Thoracic aorta (tissue), 2 donors: ENCODE data around the gene OTOS. TPM values are rescaled to one million over a fixed set of nuclear protein-coding genes. Genes with fewer than 3 reads are reported as not detected.

ENCODE experiments used
- ATAC-seq: fragments of 150-250 bp; one replicate; pipeline ENCODE4 v1.8.0; 2017; ENCODE audit warnings: low read depth; ENCODE audit not compliant: insufficient number of reproducible peaks, low FRiP score
- DNase-seq: peaks from one replicate; pipeline ENCODE4 v3.0.0-alpha.2; 2020; ENCODE audit warnings: low spot score
- H3K27ac ChIP-seq, 2 donors: fragments of 200-600 bp; sonication (generic); 1 replicate in 1 of 2; 2 replicates in 1 of 2; pipeline ENCODE4 v1.5.1; 2016; ENCODE audit warnings: mild to moderate bottlenecking in 2 of 2, moderate library complexity in 2 of 2
- H3K27me3 ChIP-seq: fragments of 200-600 bp; sonication (generic); replicated peaks from 2 replicates; pipeline ENCODE4 v1.6.0; 2016; ENCODE audit warnings: mild to moderate bottlenecking; ENCODE audit not compliant: insufficient read depth
- H3K36me3 ChIP-seq: fragments of 200-600 bp; sonication (generic); one replicate; pipeline ENCODE4 v1.5.1; 2016
- H3K4me1 ChIP-seq, 2 donors: fragments of 200-600 bp; sonication (generic); 1 replicate in 1 of 2; 2 replicates in 1 of 2; pipeline versions ENCODE4 v1.5.1 to v1.6.0; 2016; ENCODE audit warnings: low read depth in 2 of 2, mild to moderate bottlenecking in 1 of 2; ENCODE audit not compliant: control insufficient read depth in 1 of 2
- H3K4me3 ChIP-seq: fragments of 200-600 bp; sonication (generic); 2 replicates; pipeline ENCODE4 v1.5.1; 2016; ENCODE audit warnings: mild to moderate bottlenecking
- H3K9me3 ChIP-seq: fragments of 200-600 bp; sonication (generic); 2 replicates; pipeline ENCODE4 v1.5.1; 2016
- total RNA-seq, 2 donors: library from RNA; depleted of rRNA; stranded (reverse); fragments of >200 nt; gene quantifications; one replicate each; pipeline versions ENCODE4 v1.1.0 to v1.2.3, GENCODE V29; 2016
- TF ChIP-seq, protein P1 (sequence below): fragments of 200-600 bp; sonication (generic); IDR thresholded peaks from one replicate; pipeline ENCODE4 v1.5.1; 2019; ENCODE audit warnings: antibody characterized with exemption

The OTOS gene
- not detected for total RNA-seq

DNA sequence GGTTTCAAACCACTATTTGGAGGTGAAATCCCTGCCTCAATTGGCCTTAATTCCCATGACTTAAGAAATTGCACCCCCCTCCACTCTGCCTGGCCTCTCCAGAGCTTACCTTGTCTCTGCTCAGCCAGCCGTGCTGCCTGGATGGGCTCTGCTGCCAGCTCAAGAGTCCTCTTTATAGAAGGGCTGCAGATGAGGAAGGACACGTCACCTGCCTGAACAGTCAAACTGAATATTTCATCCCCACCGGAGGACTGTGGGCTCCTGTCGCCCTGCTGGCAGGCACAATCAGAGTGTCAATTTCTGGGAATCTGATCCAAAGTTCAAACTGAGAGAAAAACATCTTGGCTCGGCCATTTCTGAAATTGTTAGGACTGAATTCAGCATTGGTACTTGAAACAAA lies at the start of gene OTOS:
Gene OTOS, minus strand, starts transcription at position 148 of the 400 bp plus-strand sequence. CDS start 332 bp downstream, outside the sequence.
- no peak for ATAC-seq
- peaks cover 4 to 16% of the 10 kb centered on the region in 2 donors for H3K4me1 ChIP-seq
- TF ChIP-seq, protein P1, sequence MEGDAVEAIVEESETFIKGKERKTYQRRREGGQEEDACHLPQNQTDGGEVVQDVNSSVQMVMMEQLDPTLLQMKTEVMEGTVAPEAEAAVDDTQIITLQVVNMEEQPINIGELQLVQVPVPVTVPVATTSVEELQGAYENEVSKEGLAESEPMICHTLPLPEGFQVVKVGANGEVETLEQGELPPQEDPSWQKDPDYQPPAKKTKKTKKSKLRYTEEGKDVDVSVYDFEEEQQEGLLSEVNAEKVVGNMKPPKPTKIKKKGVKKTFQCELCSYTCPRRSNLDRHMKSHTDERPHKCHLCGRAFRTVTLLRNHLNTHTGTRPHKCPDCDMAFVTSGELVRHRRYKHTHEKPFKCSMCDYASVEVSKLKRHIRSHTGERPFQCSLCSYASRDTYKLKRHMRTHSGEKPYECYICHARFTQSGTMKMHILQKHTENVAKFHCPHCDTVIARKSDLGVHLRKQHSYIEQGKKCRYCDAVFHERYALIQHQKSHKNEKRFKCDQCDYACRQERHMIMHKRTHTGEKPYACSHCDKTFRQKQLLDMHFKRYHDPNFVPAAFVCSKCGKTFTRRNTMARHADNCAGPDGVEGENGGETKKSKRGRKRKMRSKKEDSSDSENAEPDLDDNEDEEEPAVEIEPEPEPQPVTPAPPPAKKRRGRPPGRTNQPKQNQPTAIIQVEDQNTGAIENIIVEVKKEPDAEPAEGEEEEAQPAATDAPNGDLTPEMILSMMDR = no peak
- no peak within 1 kb of the TSS for H3K4me3 ChIP-seq
- H3K9me3 ChIP-seq = no peaks in the 10 kb centered on the region
- H3K27ac ChIP-seq = no peak within 1 kb of the TSS
- no peaks in the 10 kb centered on the region for H3K36me3 ChIP-seq
- no peaks in the 10 kb centered on the region for H3K27me3 ChIP-seq
- DNase-seq = no peak

GRCh38 chr2:240189686-240190085 lies 49.2 kb upstream of the OTOS start:
- no peak for ATAC-seq
- no peaks in the 10 kb centered on the region for H3K9me3 ChIP-seq

GRCh38 chr2:240187989-240188590 lies 47.6 kb upstream of the OTOS start:
- H3K27ac ChIP-seq = no peak overlapping the region
- no peaks in the 10 kb centered on the region for H3K36me3 ChIP-seq
- TF ChIP-seq, protein P1 = no peak
- H3K27me3 ChIP-seq = no peaks in the 10 kb centered on the region
- ATAC-seq = no peak
- DNase-seq = no peak
- no peaks in the 10 kb centered on the region for H3K9me3 ChIP-seq
- H3K4me1 ChIP-seq = no peaks in the 10 kb centered on the region
- H3K4me3 ChIP-seq = no peak overlapping the region

More at GRCh38 chr2:240189686-240190085, 49.2 kb upstream of the OTOS start:
- Histone ChIP-seq H3K36me3 (no peaks in the 10 kb centered on the region), H3K27me3 (no peaks in the 10 kb centered on the region), H3K4me1 (no peaks in the 10 kb centered on the region), H3K27ac (no peak overlapping the region), H3K4me3 (no peak overlapping the region)
- TF ChIP-seq, protein P1 = no peak
- no peak for DNase-seq

DNA sequence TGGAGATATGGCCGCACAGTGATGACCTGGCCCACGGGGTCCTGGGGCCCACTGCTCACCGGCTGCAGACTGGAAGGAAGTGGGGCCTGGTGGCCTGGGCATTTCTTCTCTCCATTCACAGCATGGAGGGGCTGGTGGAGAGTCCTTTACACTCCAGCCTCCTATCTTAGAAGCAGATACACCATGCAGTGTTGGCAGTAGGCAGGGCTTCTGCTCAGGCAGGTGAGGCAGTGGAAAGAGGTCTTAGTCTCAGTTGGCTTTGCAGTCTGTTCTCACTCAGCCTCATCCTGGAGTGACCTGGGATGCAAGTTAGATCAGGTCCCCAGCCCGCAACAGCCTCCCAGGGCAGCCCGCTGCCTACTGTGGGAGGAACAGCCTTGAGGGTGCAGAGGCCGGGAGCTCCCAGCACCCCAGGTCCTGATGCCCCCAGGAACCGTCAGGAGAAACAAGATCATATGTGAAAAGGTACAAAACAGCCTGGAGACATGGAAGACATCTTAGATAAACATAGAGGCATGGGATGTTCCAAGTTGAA lies 45.8 kb upstream of the OTOS start:
- ATAC-seq = no peak

DNA sequence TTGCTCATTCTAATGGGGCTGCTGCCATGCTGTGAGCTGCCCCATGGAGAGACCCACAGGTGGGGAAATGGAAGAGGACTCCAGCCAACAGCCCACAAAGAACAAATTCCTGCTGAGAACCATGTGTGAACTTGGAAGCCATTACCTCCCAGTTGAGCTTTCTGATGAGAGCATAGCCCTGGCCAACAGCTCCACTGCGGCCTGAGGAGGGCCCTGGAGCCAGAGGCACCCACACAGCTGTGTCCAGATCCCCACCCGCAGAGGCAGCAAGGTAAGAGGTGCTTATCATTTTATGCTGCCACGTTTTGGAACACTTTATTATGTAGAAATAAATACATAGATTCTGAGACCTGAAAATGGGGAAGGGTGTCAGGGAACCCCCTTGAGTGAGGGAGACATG lies 44.2 kb upstream of the OTOS start:
- H3K27ac ChIP-seq = no peak overlapping the region
- no peaks in the 10 kb centered on the region for H3K9me3 ChIP-seq
- H3K4me1 ChIP-seq = no peaks in the 10 kb centered on the region
- no peak for ATAC-seq
- no peak for DNase-seq
- H3K4me3 ChIP-seq = no peak overlapping the region
- TF ChIP-seq, protein P1 = no peak
- no peaks in the 10 kb centered on the region for H3K36me3 ChIP-seq
- H3K27me3 ChIP-seq = no peaks in the 10 kb centered on the region

More for the DNA sequence above, 45.8 kb upstream of the OTOS start:
- H3K4me3 ChIP-seq = no peak overlapping the region
- no peaks in the 10 kb centered on the region for H3K9me3 ChIP-seq
- no peaks in the 10 kb centered on the region for H3K36me3 ChIP-seq
- no peaks in the 10 kb centered on the region for H3K4me1 ChIP-seq
- no peak for DNase-seq
- TF ChIP-seq, protein P1 = no peak
- H3K27ac ChIP-seq = no peak overlapping the region
- no peaks in the 10 kb centered on the region for H3K27me3 ChIP-seq
